SH-SY5Y (cell line): ENCODE measurements around the gene CREB3.

Experiments
- GATA2 ChIP-seq: IDR thresholded peaks from 2 replicates; pipeline ENCODE4 v1.6.1; 2011; ENCODE audit warnings: mild to moderate bottlenecking, low read depth, low read length
- GATA3 ChIP-seq: IDR thresholded peaks from 2 replicates; pipeline ENCODE4 v1.6.1; 2011; ENCODE audit warnings: low read depth, mild to moderate bottlenecking, low read length, moderate library complexity

The CREB3 gene

DNA sequence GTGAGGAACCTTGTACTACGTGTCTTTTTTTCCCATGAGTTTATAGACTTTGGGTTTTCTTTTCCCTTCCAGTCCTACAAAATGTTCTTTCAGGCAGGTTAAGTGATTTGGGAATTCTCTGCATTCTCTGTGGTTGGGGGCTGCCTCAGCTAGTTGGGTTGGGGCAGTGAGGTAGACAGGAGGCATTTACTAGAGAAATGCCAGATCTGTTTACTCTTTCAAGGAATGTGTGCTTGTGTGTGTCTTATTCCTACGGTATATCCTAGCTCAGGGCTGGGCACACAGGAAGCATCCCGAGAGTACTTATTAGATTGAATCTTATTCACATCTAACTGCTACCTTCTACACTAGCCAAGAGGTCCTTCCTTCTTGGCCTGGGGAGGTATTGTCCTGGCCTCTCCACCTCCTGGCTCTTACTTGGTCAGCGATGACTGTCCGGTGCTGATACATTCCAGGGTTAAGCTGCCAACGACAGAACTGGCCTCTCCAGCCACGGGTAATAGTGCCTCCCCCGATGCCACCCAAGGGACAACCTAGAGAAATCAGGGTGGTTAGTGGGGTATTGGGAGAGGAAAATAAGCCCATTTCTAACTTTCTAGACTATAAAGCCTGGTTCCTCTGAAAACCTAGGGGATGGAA lies 11.5 kb downstream of the CREB3 start:
- TF ChIP-seq GATA3 (no peak), GATA2 (no peak)

DNA sequence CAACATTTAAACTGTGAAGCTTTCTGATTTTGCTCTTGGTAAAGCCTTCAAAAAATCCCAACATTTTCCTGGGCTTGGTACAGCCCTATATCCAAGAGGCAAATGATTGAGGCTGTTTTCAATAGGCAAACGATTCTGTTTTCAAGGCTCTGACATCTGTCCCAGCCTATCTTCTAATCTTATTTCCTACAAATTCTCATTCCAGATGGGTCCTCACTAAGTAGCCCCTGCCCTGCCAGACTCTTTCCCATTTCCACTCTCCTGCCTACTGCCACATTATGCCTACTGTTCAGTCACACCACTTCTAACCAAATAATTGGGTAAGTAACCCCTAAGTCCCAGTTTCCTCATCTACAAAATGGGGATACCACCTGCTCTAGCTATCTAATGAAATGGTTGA lies 13.1 kb downstream of the CREB3 start:
- TF ChIP-seq GATA2: peak; percentile 87
- peak; percentile 80; the same call in 1 of the 2 replicates for TF ChIP-seq GATA3

GRCh38 chr9:35746583-35746982 lies 14.1 kb downstream of the CREB3 start:
- TF ChIP-seq GATA3: no peak
- no peak for TF ChIP-seq GATA2

GRCh38 chr9:35748242-35748857 lies 15.9 kb downstream of the CREB3 start:
- TF ChIP-seq GATA3: no peak
- TF ChIP-seq GATA2: no peak

GRCh38 chr9:35748858-35749514 lies 16.5 kb downstream of the CREB3 start, which contains the start of the genes GBA2 and RGP1:
TSS of gene GBA2 (minus strand) at chr9:35749228. CDS start at chr9:35748704, 524 bp downstream.
TSS of gene RGP1 (plus strand) at chr9:35749287. CDS start at chr9:35749756, 469 bp downstream.
- TF ChIP-seq GATA3 (no peak), GATA2 (no peak)

- TF ChIP-seq GATA2: no peak
- no peak for TF ChIP-seq GATA3
Observed at GRCh38 chr9:35749515-35750255, 17.2 kb downstream of the CREB3 start.

- no peak for TF ChIP-seq GATA2
- no peak for TF ChIP-seq GATA3
Observed at GRCh38 chr9:35750256-35750531, 17.7 kb downstream of the CREB3 start.

DNA sequence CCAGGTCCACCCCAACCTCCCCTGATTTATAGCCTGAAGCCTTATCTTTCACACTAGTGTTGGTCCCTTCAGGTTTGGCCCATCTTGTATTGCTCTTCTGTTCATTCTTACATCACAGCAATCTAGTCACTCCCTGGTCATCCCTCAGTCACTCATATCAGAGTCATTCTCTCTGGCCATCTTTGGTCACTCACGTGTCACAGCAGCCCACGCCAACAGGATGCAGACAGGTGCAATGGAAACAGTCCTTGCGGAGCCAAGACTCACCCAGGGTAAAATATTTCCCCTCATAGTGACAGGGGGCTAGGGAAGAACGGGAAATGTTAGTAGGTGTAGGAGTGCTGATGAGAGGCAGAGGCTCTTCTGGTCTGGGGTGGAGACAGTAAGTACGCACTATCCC lies 21.0 kb downstream of the CREB3 start:
- TF ChIP-seq GATA3: no peak
- no peak for TF ChIP-seq GATA2

- TF ChIP-seq GATA3 (no peak), GATA2 (no peak)
Observed at GRCh38 chr9:35754264-35754663, 21.8 kb downstream of the CREB3 start, which contains the start of gene MSMP. TSS of gene MSMP (minus strand) at chr9:35754276. CDS start at chr9:35754129, 147 bp downstream.

GRCh38 chr9:35755071-35755470 lies 22.6 kb downstream of the CREB3 start:
- TF ChIP-seq GATA3 (no peak), GATA2 (no peak)

GRCh38 chr9:35756275-35757225 lies 24.1 kb downstream of the CREB3 start:
- TF ChIP-seq GATA2 (no peak), GATA3 (no peak)

- TF ChIP-seq GATA2 (no peak), GATA3 (no peak)
Observed at GRCh38 chr9:35757226-35757891, 24.9 kb downstream of the CREB3 start.

GRCh38 chr9:35757892-35758275 lies 25.4 kb downstream of the CREB3 start:
- TF ChIP-seq GATA3: no peak
- TF ChIP-seq GATA2: no peak
